Mesendoderm (in vitro differentiated cells): Measurements from ENCODE around the gene SFR1.

Experiments
- DNase-seq: peaks from one replicate; pipeline ENCODE4 v3.0.0; 2013
- H2AK5ac ChIP-seq: 2 replicates; pipeline ENCODE4 v1.6.1; 2013; ENCODE audit warnings: low read length, inconsistent platforms
- H2BK120ac ChIP-seq: 2 replicates; pipeline ENCODE4 v1.6.1; 2013; ENCODE audit warnings: low read depth, mild to moderate bottlenecking, low read length, moderate library complexity, mixed read lengths
- H2BK15ac ChIP-seq: replicated peaks from 2 replicates; pipeline ENCODE4 v1.6.1; 2013; ENCODE audit warnings: low read depth, mild to moderate bottlenecking, moderate library complexity
- H2BK5ac ChIP-seq: 2 replicates; pipeline ENCODE4 v1.6.1; 2013; ENCODE audit warnings: low read length, inconsistent platforms
- H3K18ac ChIP-seq: 2 replicates; pipeline ENCODE4 v1.6.1; 2013; ENCODE audit warnings: mild to moderate bottlenecking, low read length, mixed read lengths
- H3K23ac ChIP-seq: one replicate; pipeline ENCODE4 v1.6.1; 2013; ENCODE audit warnings: low read length
- H3K27ac ChIP-seq: 2 replicates; pipeline ENCODE4 v1.5.1; 2013; ENCODE audit warnings: low read depth, mild to moderate bottlenecking, inconsistent platforms, low read length, moderate library complexity
- H3K27me3 ChIP-seq: 2 replicates; pipeline ENCODE4 v1.6.1; 2013; ENCODE audit warnings: low read length, control low read depth, mild to moderate bottlenecking, inconsistent platforms; ENCODE audit not compliant: insufficient read depth, poor library complexity
- H3K36me3 ChIP-seq: 2 replicates; pipeline ENCODE4 v1.6.1; 2013; ENCODE audit warnings: low read length, inconsistent platforms; ENCODE audit not compliant: control insufficient read depth, insufficient read depth
- H3K4ac ChIP-seq: one replicate; pipeline ENCODE4 v1.6.1; 2013; ENCODE audit warnings: low read depth, mild to moderate bottlenecking, low read length, moderate library complexity
- H3K4me1 ChIP-seq: 2 replicates; pipeline ENCODE4 v1.6.1; 2013; ENCODE audit warnings: low read depth, low read length, inconsistent platforms; ENCODE audit not compliant: control insufficient read depth
- H3K4me2 ChIP-seq: 2 replicates; pipeline ENCODE4 v1.6.1; 2013; ENCODE audit warnings: low read length
- H3K4me3 ChIP-seq: 2 replicates; pipeline ENCODE4 v1.5.1; 2013; ENCODE audit warnings: mild to moderate bottlenecking, low read length
- H3K56ac ChIP-seq: one replicate; pipeline ENCODE4 v1.6.1; 2013; ENCODE audit warnings: low read length
- H3K79me1 ChIP-seq: 2 replicates; pipeline ENCODE4 v1.6.1; 2013; ENCODE audit warnings: low read length, inconsistent platforms
- H3K79me2 ChIP-seq: 2 replicates; pipeline ENCODE4 v1.6.1; 2013; ENCODE audit warnings: mild to moderate bottlenecking, low read length; ENCODE audit not compliant: control insufficient read depth, insufficient read depth
- H3K9ac ChIP-seq: 2 replicates; pipeline ENCODE4 v1.6.1; 2013; ENCODE audit warnings: low read length, inconsistent platforms
- H4K5ac ChIP-seq: one replicate; pipeline ENCODE4 v1.6.1; 2013; ENCODE audit warnings: low read length
- H4K8ac ChIP-seq: one replicate; pipeline ENCODE4 v1.6.1; 2013; ENCODE audit warnings: low read depth, mild to moderate bottlenecking, control low read depth, low read length, moderate library complexity
- WGBS: extraction: QIAGEN DNeasy Blood & Tissue Kit; methylation state at CpG from one replicate; pipeline ENCODE4 v1.1.7; 2013; ENCODE audit warnings: low lambda C conversion rate, missing lambda C conversion rate; ENCODE audit not compliant: insufficient coverage; ENCODE audit errors: extremely low coverage; 5-methylcytosine and 5-hydroxymethylcytosine counted together

Gene SFR1

DNA sequence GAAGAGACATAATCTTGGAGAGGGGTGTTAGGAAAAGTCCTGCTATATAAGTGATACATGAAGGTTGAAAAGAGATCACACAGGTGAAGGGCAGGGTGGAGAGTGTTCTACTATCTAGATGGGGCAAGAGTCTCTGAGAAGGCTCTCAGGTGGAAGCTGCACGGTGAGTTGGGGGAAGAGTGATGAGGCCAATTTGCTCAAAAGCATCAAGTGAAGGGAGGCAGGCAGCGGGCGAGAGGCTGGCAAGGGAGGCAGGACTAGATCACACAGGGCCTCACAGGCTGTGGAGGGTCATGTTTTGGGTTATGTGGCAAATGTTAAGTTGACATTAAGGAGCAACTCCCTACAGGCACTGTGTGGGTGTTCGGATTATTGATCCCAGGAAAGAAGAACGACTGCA, 33.7 kb upstream of the SFR1 start:
- no peak overlapping the region for H2AK5ac ChIP-seq
- no peak overlapping the region for H3K4me3 ChIP-seq
- no peak overlapping the region for H3K23ac ChIP-seq
- no CpG with 5 or more reads among the region's 5 CpGs for WGBS
- no peak overlapping the region for H2BK5ac ChIP-seq
- H3K4me1 ChIP-seq = no peaks in the 10 kb centered on the region
- no peak overlapping the region for H3K4me2 ChIP-seq
- H4K5ac ChIP-seq = no peak overlapping the region
- no peak overlapping the region for H4K8ac ChIP-seq
- H3K18ac ChIP-seq = no peak overlapping the region
- H3K79me1 ChIP-seq = no peaks in the 10 kb centered on the region
- H3K27me3 ChIP-seq = no peaks in the 10 kb centered on the region
- H3K9ac ChIP-seq = no peak overlapping the region
- H2BK15ac ChIP-seq = no peak overlapping the region
- no peak overlapping the region for H3K56ac ChIP-seq
- no peak overlapping the region for H3K27ac ChIP-seq
- H2BK120ac ChIP-seq = no peak overlapping the region
- no peak overlapping the region for H3K4ac ChIP-seq
- no peak for DNase-seq
- H3K79me2 ChIP-seq = no peaks in the 10 kb centered on the region
- H3K36me3 ChIP-seq = no peaks in the 10 kb centered on the region

DNA sequence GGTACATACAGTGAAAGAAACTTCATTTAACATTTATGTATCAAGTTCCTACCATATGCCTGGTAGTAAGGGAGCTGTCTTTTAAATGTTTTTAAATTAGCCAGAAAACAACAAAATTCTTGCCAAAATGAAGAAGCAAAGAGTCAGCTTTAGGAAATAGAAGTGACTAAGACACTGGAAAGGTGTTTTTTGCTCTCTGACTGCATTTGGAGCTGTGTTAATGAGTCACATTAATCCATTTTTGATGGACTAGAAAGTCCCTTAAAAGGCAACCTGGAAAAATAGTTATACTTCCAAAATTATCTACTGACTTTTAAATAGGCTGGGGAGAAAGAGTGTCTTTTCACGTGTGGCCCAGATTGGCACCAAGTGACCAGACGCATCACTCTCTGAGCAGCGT, 32.4 kb upstream of the SFR1 start:
- H3K4me2 ChIP-seq = no peak overlapping the region
- no peak overlapping the region for H3K9ac ChIP-seq
- H3K23ac ChIP-seq = no peak overlapping the region
- H4K5ac ChIP-seq = no peak overlapping the region
- no peaks in the 10 kb centered on the region for H3K36me3 ChIP-seq
- no peak overlapping the region for H3K4ac ChIP-seq
- no peaks in the 10 kb centered on the region for H3K27me3 ChIP-seq
- no peak overlapping the region for H2AK5ac ChIP-seq
- no peak for DNase-seq
- WGBS = no CpG with 5 or more reads among the region's 3 CpGs
- no peak overlapping the region for H4K8ac ChIP-seq
- H2BK15ac ChIP-seq = no peak overlapping the region
- no peak overlapping the region for H2BK120ac ChIP-seq
- no peak overlapping the region for H2BK5ac ChIP-seq
- H3K4me1 ChIP-seq = no peaks in the 10 kb centered on the region
- H3K18ac ChIP-seq = no peak overlapping the region
- H3K4me3 ChIP-seq = no peak overlapping the region
- H3K27ac ChIP-seq = no peak overlapping the region
- no peaks in the 10 kb centered on the region for H3K79me2 ChIP-seq
- no peak overlapping the region for H3K56ac ChIP-seq
- no peaks in the 10 kb centered on the region for H3K79me1 ChIP-seq

DNA sequence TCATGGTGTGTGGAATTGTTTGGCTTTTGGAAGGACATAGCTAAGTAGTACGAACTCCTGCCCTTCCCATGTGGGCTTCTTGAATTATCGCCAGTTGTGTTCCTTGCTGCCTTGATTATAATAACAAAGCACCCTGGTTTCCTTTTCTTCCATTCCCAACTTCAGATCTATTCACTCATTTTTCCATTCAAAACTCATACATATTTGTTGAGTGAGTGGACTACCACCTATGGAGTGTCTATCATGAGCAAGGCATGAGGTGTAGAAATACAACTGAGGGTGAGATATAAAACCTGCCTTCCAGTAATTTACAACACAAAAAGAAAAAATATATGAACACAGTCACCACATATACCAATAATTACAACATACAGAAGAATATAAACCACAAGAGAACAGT, 31.4 kb upstream of the SFR1 start:
- Histone ChIP-seq H3K56ac (no peak overlapping the region), H2BK15ac (no peak overlapping the region), H3K79me1 (no peaks in the 10 kb centered on the region), H3K27ac (no peak overlapping the region), H3K9ac (no peak overlapping the region), H3K23ac (no peak overlapping the region), H3K18ac (no peak overlapping the region), H3K79me2 (no peaks in the 10 kb centered on the region), H3K4ac (no peak overlapping the region), H2BK5ac (no peak overlapping the region), H3K36me3 (no peaks in the 10 kb centered on the region), H4K8ac (no peak overlapping the region), H2BK120ac (no peak overlapping the region), H3K4me3 (no peak overlapping the region), H4K5ac (no peak overlapping the region), H3K27me3 (no peaks in the 10 kb centered on the region), H3K4me2 (no peak overlapping the region), H3K4me1 (no peaks in the 10 kb centered on the region), H2AK5ac (no peak overlapping the region)
- DNase-seq = no peak
- WGBS = no CpG with 5 or more reads among the region's 2 CpGs

DNA sequence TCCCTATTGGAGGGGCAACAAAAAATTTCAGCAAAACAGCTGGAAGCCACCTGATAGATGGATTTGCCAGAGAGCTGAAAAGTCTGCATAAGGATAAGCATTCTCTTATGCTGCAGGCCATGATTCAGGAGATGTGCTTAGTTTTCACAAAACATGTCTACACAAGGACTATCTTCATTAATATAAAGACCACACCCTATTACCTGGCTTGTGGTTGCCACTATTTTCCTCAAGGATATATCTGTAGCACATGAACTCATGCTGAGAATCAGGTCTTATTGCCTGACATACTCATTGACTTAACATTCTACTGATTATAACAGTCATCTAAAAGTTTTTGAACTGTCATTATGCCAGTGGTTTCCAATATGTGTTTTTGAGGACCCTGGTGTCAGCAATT, 29.2 kb upstream of the SFR1 start:
- Histone ChIP-seq H3K36me3 (no peaks in the 10 kb centered on the region), H3K4ac (no peak overlapping the region), H3K27me3 (no peaks in the 10 kb centered on the region), H3K4me2 (no peak overlapping the region), H2BK5ac (no peak overlapping the region), H3K79me1 (no peaks in the 10 kb centered on the region), H4K8ac (peak overlapping the region; percentile 56), H3K79me2 (no peaks in the 10 kb centered on the region), H2AK5ac (no peak overlapping the region), H3K56ac (no peak overlapping the region), H3K9ac (no peak overlapping the region), H2BK120ac (no peak overlapping the region), H3K4me3 (no peak overlapping the region), H2BK15ac (no peak overlapping the region), H3K23ac (no peak overlapping the region), H3K4me1 (no peaks in the 10 kb centered on the region), H4K5ac (no peak overlapping the region), H3K27ac (no peak overlapping the region), H3K18ac (no peak overlapping the region)
- DNase-seq = no peak

DNA sequence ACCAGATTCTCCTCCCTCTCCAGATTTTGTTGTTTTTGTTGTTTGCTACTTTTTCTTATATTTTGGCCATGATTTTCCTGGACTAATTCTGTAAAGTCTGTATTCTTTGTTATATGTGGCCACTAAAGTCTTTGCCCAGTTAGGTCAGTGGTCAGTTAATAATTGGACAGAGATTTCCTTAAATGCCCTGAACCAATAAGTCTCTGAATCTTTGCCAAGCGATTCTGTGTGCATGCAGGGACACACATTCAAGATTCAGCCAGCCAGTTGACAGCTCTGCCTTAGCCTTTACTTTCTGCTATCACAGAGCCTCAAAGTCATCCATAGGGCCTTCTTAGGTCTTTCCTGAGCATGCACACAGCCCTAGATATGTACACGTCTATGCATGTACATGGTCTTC, 25.3 kb upstream of the SFR1 start:
- H3K4ac ChIP-seq = no peak overlapping the region
- H4K5ac ChIP-seq = no peak overlapping the region
- no CpG with 5 or more reads among the region's 2 CpGs for WGBS
- no peak for DNase-seq
- H3K79me1 ChIP-seq = no peaks in the 10 kb centered on the region
- H3K4me2 ChIP-seq = no peak overlapping the region
- no peaks in the 10 kb centered on the region for H3K36me3 ChIP-seq
- no peak overlapping the region for H4K8ac ChIP-seq
- no peak overlapping the region for H2AK5ac ChIP-seq
- no peak overlapping the region for H3K4me3 ChIP-seq
- no peaks in the 10 kb centered on the region for H3K27me3 ChIP-seq
- H3K79me2 ChIP-seq = no peaks in the 10 kb centered on the region
- H3K18ac ChIP-seq = no peak overlapping the region
- no peaks in the 10 kb centered on the region for H3K4me1 ChIP-seq
- no peak overlapping the region for H3K56ac ChIP-seq
- no peak overlapping the region for H3K23ac ChIP-seq
- no peak overlapping the region for H3K27ac ChIP-seq
- no peak overlapping the region for H2BK120ac ChIP-seq
- H2BK5ac ChIP-seq = no peak overlapping the region
- no peak overlapping the region for H2BK15ac ChIP-seq
- no peak overlapping the region for H3K9ac ChIP-seq

DNA sequence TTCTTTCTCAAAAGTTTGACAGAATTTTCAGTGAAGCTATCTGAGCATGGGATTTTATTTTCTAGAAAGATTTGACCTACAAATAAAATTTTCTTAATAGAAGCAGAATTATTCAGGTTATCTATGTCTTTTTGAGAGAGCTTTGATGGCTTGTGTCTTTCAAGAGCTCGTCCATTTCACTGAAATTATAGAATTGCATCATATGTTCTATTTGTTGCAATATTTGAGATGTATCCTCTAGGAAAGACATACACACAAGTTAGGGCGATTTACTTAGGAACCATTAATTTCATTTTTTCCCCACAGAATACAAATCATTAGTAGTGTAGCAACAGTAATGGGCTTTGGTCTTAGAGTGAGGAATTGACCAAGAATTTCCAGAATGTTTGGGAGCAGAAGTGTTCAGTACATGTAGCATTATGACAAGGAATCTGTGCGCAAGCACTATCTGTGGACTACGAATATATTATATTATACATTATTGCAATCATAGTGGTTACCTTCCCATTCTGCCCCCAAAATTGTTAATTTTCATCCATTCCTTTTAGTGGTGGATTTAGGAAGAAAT, 23.5 kb upstream of the SFR1 start:
- Histone ChIP-seq H2AK5ac (no peak overlapping the region), H3K23ac (no peak overlapping the region), H3K36me3 (no peaks in the 10 kb centered on the region), H3K27ac (no peak overlapping the region), H4K8ac (no peak overlapping the region), H3K79me2 (no peaks in the 10 kb centered on the region), H3K79me1 (no peaks in the 10 kb centered on the region), H2BK5ac (no peak overlapping the region), H2BK120ac (no peak overlapping the region), H3K18ac (no peak overlapping the region), H4K5ac (no peak overlapping the region), H3K4ac (no peak overlapping the region), H3K9ac (no peak overlapping the region), H3K4me2 (no peak overlapping the region), H3K56ac (no peak overlapping the region), H2BK15ac (no peak overlapping the region), H3K4me1 (no peaks in the 10 kb centered on the region), H3K27me3 (no peaks in the 10 kb centered on the region), H3K4me3 (no peak overlapping the region)
- WGBS = no CpG with 5 or more reads among the region's 4 CpGs
- DNase-seq = no peak
